Retinal pigment epithelial cell (primary cell): ENCODE results near the gene GRIN2D.

Experiments
- DNase-seq: peaks from one replicate; pipeline ENCODE4 v3.0.0-alpha.2; 2010; ENCODE audit warnings: low read depth
- H3K4me3 ChIP-seq: 2 replicates; pipeline ENCODE4 v1.5.1; 2011; ENCODE audit warnings: mild to moderate bottlenecking, low read length, control low read depth, moderate library complexity
- CTCF ChIP-seq: conservative IDR thresholded peaks from 2 replicates; pipeline ENCODE4 v1.5.1; 2011; ENCODE audit warnings: low read depth, low read length, control low read depth, inconsistent platforms

Gene GRIN2D

GRCh38 chr19:48419158-48419920 is 25.9 kb downstream of the GRIN2D start:
- DNase-seq: no peak
- H3K4me3 ChIP-seq: no peak overlapping the region
- no peak for TF ChIP-seq CTCF

GRCh38 chr19:48421548-48421947 is 28.1 kb downstream of the GRIN2D start:
- no peak for DNase-seq
- TF ChIP-seq CTCF: no peak
- H3K4me3 ChIP-seq: no peak overlapping the region

GRCh38 chr19:48424694-48425219 is 31.3 kb downstream of the GRIN2D start:
- TF ChIP-seq CTCF: no peak
- no peak overlapping the region for H3K4me3 ChIP-seq
- DNase-seq: no peak

GRCh38 chr19:48428670-48429069 is 35.2 kb downstream of the GRIN2D start:
- DNase-seq: no peak
- TF ChIP-seq CTCF: no peak
- H3K4me3 ChIP-seq: no peak overlapping the region

GRCh38 chr19:48433337-48433736 is 39.9 kb downstream of the GRIN2D start:
- no peak overlapping the region for H3K4me3 ChIP-seq
- DNase-seq: no peak
- no peak for TF ChIP-seq CTCF

GRCh38 chr19:48436586-48436985 is 43.1 kb downstream of the GRIN2D start:
- no peak overlapping the region for H3K4me3 ChIP-seq
- no peak for DNase-seq
- no peak for TF ChIP-seq CTCF
